Measurements from ENCODE around the gene SPECC1L. TPM values are rescaled to one million over a fixed set of nuclear protein-coding genes. Genes with fewer than 3 reads are reported as not detected.
A peak's percentile ranks its signal among the peaks of the same experiment; 100 is the strongest.

The SPECC1L gene
- total RNA-seq, 2 donors from 2014 or later: 61.9 to 69.1 TPM

- Histone ChIP-seq H3K9me3 (ENCODE audit: control insufficient read depth, low read length) (no peaks in the 10 kb centered on the region), H3K9ac (ENCODE audit: extremely low read depth, low read length, poor library complexity, severe bottlenecking) (no peak overlapping the region), H3K36me3 (ENCODE audit: control insufficient read depth, insufficient read depth, low read length) (peaks cover 47% of the 10 kb centered on the region), H3K4me1 (ENCODE audit: control insufficient read depth, insufficient read depth, low read length) (peaks cover 7% of the 10 kb centered on the region), H3K4me3 (ENCODE audit: low read length) (no peak overlapping the region), H3K27me3 (ENCODE audit: control insufficient read depth, insufficient read depth, low read length, poor library complexity, severe bottlenecking) (no peaks in the 10 kb centered on the region), H3K27ac (ENCODE audit: low read depth, low read length) (no peak overlapping the region)
- WGBS, 2 experiments (ENCODE audit: insufficient coverage in 1 of 2, insufficient read length in 1 of 2): 95 to 98% methylated on average over 4 of the region's 4 CpGs
- Mint-ChIP-seq H3K4me1 (peaks cover 31% of the 10 kb centered on the region), H3K36me3 (ENCODE audit: low read depth) (peaks cover 55% of the 10 kb centered on the region), H3K27me3 (ENCODE audit: insufficient read depth) (no peaks in the 10 kb centered on the region), H3K4me3 (no peak overlapping the region), H3K9me3 (no peaks in the 10 kb centered on the region), H3K27ac (no peak overlapping the region)
- TF ChIP-seq, protein P1, sequence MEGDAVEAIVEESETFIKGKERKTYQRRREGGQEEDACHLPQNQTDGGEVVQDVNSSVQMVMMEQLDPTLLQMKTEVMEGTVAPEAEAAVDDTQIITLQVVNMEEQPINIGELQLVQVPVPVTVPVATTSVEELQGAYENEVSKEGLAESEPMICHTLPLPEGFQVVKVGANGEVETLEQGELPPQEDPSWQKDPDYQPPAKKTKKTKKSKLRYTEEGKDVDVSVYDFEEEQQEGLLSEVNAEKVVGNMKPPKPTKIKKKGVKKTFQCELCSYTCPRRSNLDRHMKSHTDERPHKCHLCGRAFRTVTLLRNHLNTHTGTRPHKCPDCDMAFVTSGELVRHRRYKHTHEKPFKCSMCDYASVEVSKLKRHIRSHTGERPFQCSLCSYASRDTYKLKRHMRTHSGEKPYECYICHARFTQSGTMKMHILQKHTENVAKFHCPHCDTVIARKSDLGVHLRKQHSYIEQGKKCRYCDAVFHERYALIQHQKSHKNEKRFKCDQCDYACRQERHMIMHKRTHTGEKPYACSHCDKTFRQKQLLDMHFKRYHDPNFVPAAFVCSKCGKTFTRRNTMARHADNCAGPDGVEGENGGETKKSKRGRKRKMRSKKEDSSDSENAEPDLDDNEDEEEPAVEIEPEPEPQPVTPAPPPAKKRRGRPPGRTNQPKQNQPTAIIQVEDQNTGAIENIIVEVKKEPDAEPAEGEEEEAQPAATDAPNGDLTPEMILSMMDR (conservative IDR thresholded peaks at IDR 0.05): no peak
- no peak for DNase-seq
Measured at GRCh38 chr22:24361976-24362646, 91.5 kb downstream of the SPECC1L start.

GRCh38 chr22:24363243-24363642, 92.6 kb downstream of the SPECC1L start:
- DNase-seq: no peak
- H3K27me3 ChIP-seq (ENCODE audit: control insufficient read depth, insufficient read depth, low read length, poor library complexity, severe bottlenecking): no peaks in the 10 kb centered on the region
- peaks cover 51% of the 10 kb centered on the region for H3K36me3 ChIP-seq (ENCODE audit: control insufficient read depth, insufficient read depth, low read length)
- H3K27ac ChIP-seq (ENCODE audit: low read depth, low read length): no peak overlapping the region
- H3K9me3 ChIP-seq (ENCODE audit: control insufficient read depth, low read length): no peaks in the 10 kb centered on the region
- TF ChIP-seq, protein P1 (conservative IDR thresholded peaks at IDR 0.05): no peak
- no peak overlapping the region for H3K27ac Mint-ChIP-seq
- 90 to 97% methylated on average over 3 of the region's 3 CpGs for WGBS, 2 experiments (ENCODE audit: insufficient coverage in 1 of 2, insufficient read length in 1 of 2)
- peaks cover 28% of the 10 kb centered on the region for H3K4me1 Mint-ChIP-seq
- H3K27me3 Mint-ChIP-seq (ENCODE audit: insufficient read depth): no peaks in the 10 kb centered on the region
- no peak overlapping the region for H3K4me3 ChIP-seq (ENCODE audit: low read length)
- H3K36me3 Mint-ChIP-seq (ENCODE audit: low read depth): peaks cover 54% of the 10 kb centered on the region
- H3K9me3 Mint-ChIP-seq: no peaks in the 10 kb centered on the region
- H3K4me3 Mint-ChIP-seq: no peak overlapping the region
- H3K4me1 ChIP-seq (ENCODE audit: control insufficient read depth, insufficient read depth, low read length): peaks cover 7% of the 10 kb centered on the region
- H3K9ac ChIP-seq (ENCODE audit: extremely low read depth, low read length, poor library complexity, severe bottlenecking): no peak overlapping the region

- Histone ChIP-seq H3K4me3 (ENCODE audit: low read length) (no peak overlapping the region), H3K27ac (ENCODE audit: low read depth, low read length) (no peak overlapping the region), H3K36me3 (ENCODE audit: control insufficient read depth, insufficient read depth, low read length) (peaks cover 85% of the 10 kb centered on the region), H3K9ac (ENCODE audit: extremely low read depth, low read length, poor library complexity, severe bottlenecking) (no peak overlapping the region), H3K4me1 (ENCODE audit: control insufficient read depth, insufficient read depth, low read length) (no peaks in the 10 kb centered on the region), H3K27me3 (ENCODE audit: control insufficient read depth, insufficient read depth, low read length, poor library complexity, severe bottlenecking) (no peaks in the 10 kb centered on the region), H3K9me3 (ENCODE audit: control insufficient read depth, low read length) (no peaks in the 10 kb centered on the region)
- 91 to 96% methylated on average over 7 to 8 of the region's 8 CpGs for WGBS, 2 experiments (ENCODE audit: insufficient coverage in 1 of 2, insufficient read length in 1 of 2)
- Mint-ChIP-seq H3K4me3 (no peak overlapping the region), H3K36me3 (ENCODE audit: low read depth) (peaks cover 76% of the 10 kb centered on the region), H3K27ac (peak overlapping the region; percentile 21), H3K4me1 (peaks cover 7% of the 10 kb centered on the region), H3K9me3 (no peaks in the 10 kb centered on the region), H3K27me3 (ENCODE audit: insufficient read depth) (no peaks in the 10 kb centered on the region)
- no peak for DNase-seq
- TF ChIP-seq, protein P1 (conservative IDR thresholded peaks at IDR 0.05): no peak
Measured at GRCh38 chr22:24366701-24367100, 96.1 kb downstream of the SPECC1L start.
